ENCODE measurements around the gene GNE.

DNA sequence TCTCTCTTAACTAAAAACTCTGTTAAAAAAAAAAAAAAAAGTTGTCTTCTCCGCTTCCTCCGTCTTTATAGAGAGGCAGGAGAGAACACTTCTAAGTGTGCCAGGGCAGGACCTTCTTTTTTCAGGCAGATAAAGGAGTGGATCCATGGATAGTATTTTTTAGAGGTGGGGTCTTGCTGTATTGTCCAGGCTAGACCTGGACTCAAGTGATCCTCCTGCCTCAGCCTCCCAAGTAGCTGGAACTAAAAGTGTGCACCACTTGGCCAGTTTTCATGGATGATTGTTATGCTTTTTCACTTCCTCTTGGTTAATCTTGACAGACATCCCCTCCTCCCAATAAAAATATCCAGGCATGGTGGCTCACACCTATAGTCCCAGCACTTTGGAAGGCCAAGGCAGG lies 20.0 kb upstream of the GNE start:
- TF ChIP-seq, protein P1, sequence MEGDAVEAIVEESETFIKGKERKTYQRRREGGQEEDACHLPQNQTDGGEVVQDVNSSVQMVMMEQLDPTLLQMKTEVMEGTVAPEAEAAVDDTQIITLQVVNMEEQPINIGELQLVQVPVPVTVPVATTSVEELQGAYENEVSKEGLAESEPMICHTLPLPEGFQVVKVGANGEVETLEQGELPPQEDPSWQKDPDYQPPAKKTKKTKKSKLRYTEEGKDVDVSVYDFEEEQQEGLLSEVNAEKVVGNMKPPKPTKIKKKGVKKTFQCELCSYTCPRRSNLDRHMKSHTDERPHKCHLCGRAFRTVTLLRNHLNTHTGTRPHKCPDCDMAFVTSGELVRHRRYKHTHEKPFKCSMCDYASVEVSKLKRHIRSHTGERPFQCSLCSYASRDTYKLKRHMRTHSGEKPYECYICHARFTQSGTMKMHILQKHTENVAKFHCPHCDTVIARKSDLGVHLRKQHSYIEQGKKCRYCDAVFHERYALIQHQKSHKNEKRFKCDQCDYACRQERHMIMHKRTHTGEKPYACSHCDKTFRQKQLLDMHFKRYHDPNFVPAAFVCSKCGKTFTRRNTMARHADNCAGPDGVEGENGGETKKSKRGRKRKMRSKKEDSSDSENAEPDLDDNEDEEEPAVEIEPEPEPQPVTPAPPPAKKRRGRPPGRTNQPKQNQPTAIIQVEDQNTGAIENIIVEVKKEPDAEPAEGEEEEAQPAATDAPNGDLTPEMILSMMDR (IDR thresholded peaks at IDR 0.05), result no peak
- no peak for TF ChIP-seq POLR2A (IDR thresholded peaks at IDR 0.05; ENCODE audit: low read depth)
- TF ChIP-seq POLR2AphosphoS5 (IDR thresholded peaks at IDR 0.05), result no peak

Measured in esophagus muscularis mucosa (tissue), 3 donors.